Measurements from ENCODE around the gene EIF5A. TPM values are rescaled to one million over a fixed set of nuclear protein-coding genes. Genes with fewer than 3 reads are reported as not detected.

The EIF5A gene
- total and polyA plus RNA-seq, 9 of the 15 experiments (the other 6 are each of a cell fraction or from before 2014, with no cell fraction given) = 22.9 to 1,163 (median 772) TPM

GRCh38 chr17:7328840-7329373 lies 21.5 kb downstream of the EIF5A start, which contains the start of gene NEURL4 (continued):
- TF ChIP-seq XRCC4 (IDR thresholded peaks at IDR 0.05; ENCODE audit: extremely low read depth, insufficient read depth, insufficient read length) (no peak), RBBP5 (IDR thresholded peaks at IDR 0.05; ENCODE audit: borderline replicate concordance, insufficient read depth, low read length, poor library complexity, severe bottlenecking) (peak; percentile 0), ZKSCAN3 (CRISPR knock-in tag; IDR thresholded peaks at IDR 0.05) (no peak), CCAR2 (IDR thresholded peaks at IDR 0.05; ENCODE audit: low read depth, low read length) (no peak), ZNF445 (CRISPR knock-in tag; IDR thresholded peaks at IDR 0.05; ENCODE audit: low read depth) (no peak), TOE1 (IDR thresholded peaks at IDR 0.05; ENCODE audit: borderline replicate concordance) (no peak), TOE1 (CRISPR knock-in tag; IDR thresholded peaks at IDR 0.05; ENCODE audit: borderline replicate concordance, low read depth) (no peak), YY1 (IDR thresholded peaks at IDR 0.05; ENCODE audit: borderline replicate concordance in 1 of 3, control insufficient read depth in 1 of 3, extremely low read depth in 1 of 3, insufficient read depth in 3 of 3, insufficient read length in 1 of 3, insufficient replicate concordance in 2 of 3, low read depth in 1 of 3, low read length in 2 of 3) (peak in 1 of 3 experiments; percentile 71), GTF2F1 (IDR thresholded peaks at IDR 0.05; ENCODE audit: low read depth, low read length) (no peak), TAF1 (IDR thresholded peaks at IDR 0.05; ENCODE audit: control insufficient read depth, extremely low read depth, insufficient read depth, low read length, severe bottlenecking) (peak; percentile 25), ARID4B (CRISPR knock-in tag; IDR thresholded peaks at IDR 0.05) (peak; percentile 56; the same call in 1 of the 2 replicates)
- TF ChIP-seq, protein P1, sequence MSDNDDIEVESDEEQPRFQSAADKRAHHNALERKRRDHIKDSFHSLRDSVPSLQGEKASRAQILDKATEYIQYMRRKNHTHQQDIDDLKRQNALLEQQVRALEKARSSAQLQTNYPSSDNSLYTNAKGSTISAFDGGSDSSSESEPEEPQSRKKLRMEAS (CRISPR knock-in tag; IDR thresholded peaks at IDR 0.05) = no peak
